OCI-LY1 (cell line): ENCODE measurements around the gene NOS3.

Experiments used
- CTCF ChIP-seq: fragments of 200-600 bp; sonication (generic), shearing (Covaris generic); IDR thresholded peaks from 2 replicates; pipeline ENCODE4 v1.5.1; 2017; ENCODE audit warnings: mild to moderate bottlenecking, antibody characterized with exemption, low read length, moderate library complexity, mixed read lengths
- EZH2 ChIP-seq: fragments of 200-600 bp; sonication (generic), shearing (Covaris generic); IDR thresholded peaks from 2 replicates; pipeline ENCODE4 v1.8.0; 2017; ENCODE audit warnings: borderline replicate concordance, mixed run types, mild to moderate bottlenecking, antibody characterized with exemption, low read length, moderate library complexity, mixed read lengths

GRCh38 chr7:151056666-151057505 is 66.1 kb downstream of the NOS3 start:
- TF ChIP-seq CTCF = no peak; the same call in 1 of the 2 replicates
- TF ChIP-seq EZH2 = no peak
